ENCODE results near the gene KRT25. TPM values are rescaled to one million over a fixed set of nuclear protein-coding genes. Genes with fewer than 3 reads are reported as not detected.

KRT25 gene
- total and polyA plus RNA-seq, 2 of the 13 experiments (the other 11 are each of a cell fraction or from before 2014, with no cell fraction given): not detected

- BruUV-seq (replicated peaks): no TSS peak
- no peaks in the 10 kb centered on the region for H4K20me1 ChIP-seq (ENCODE audit: insufficient read depth, low read length)
- no peak within 1 kb of the TSS for H3K4me3 ChIP-seq (replicated peaks in 1 of 3; ENCODE audit: insufficient read depth in 1 of 3, low read depth in 2 of 3, low read length in 3 of 3)
- no peak within 1 kb of the TSS for H2AFZ ChIP-seq (ENCODE audit: low read length)
- no peak within 1 kb of the TSS for H3K4me2 ChIP-seq (ENCODE audit: low read depth, low read length)
- H3K4me1 ChIP-seq (ENCODE audit: insufficient read depth, low read length): peaks cover 6% of the 10 kb centered on the region
- no peaks in the 10 kb centered on the region for H3K9me3 ChIP-seq (ENCODE audit: low read length)
- TF ChIP-seq ZFP36L1 (CRISPR knock-in tag; IDR thresholded peaks at IDR 0.05) (no peak), MTA1 (CRISPR knock-in tag; IDR thresholded peaks at IDR 0.05; ENCODE audit: borderline replicate concordance) (no peak), SUZ12 (IDR thresholded peaks at IDR 0.05; ENCODE audit: low read depth, low read length) (no peak), ZNF614 (CRISPR knock-in tag; IDR thresholded peaks at IDR 0.05; ENCODE audit: borderline replicate concordance) (no peak), SOX13 (IDR thresholded peaks at IDR 0.05) (no peak), SOX13 (CRISPR knock-in tag; conservative IDR thresholded peaks at IDR 0.05 in 1 of 2, IDR thresholded peaks at IDR 0.05 in 1 of 2) (no peak), NR0B2 (CRISPR knock-in tag; IDR thresholded peaks at IDR 0.05) (no peak), ZNF879 (CRISPR knock-in tag; IDR thresholded peaks at IDR 0.05) (no peak), SALL1 (CRISPR knock-in tag; IDR thresholded peaks at IDR 0.05) (no peak), MYNN (CRISPR knock-in tag; IDR thresholded peaks at IDR 0.05; ENCODE audit: low read depth) (no peak), THRA (CRISPR knock-in tag; IDR thresholded peaks at IDR 0.05; ENCODE audit: borderline replicate concordance) (no peak), ZNF576 (CRISPR knock-in tag; IDR thresholded peaks at IDR 0.05) (no peak), RNF219 (CRISPR knock-in tag; IDR thresholded peaks at IDR 0.05) (no peak), REXO4 (CRISPR knock-in tag; IDR thresholded peaks at IDR 0.05; ENCODE audit: borderline replicate concordance) (no peak), NFATC3 (CRISPR knock-in tag; IDR thresholded peaks at IDR 0.05) (no peak), ZNF619 (CRISPR knock-in tag; IDR thresholded peaks at IDR 0.05) (no peak), NR2C2 (CRISPR knock-in tag; IDR thresholded peaks at IDR 0.05; ENCODE audit: borderline replicate concordance) (no peak), ZFY (CRISPR knock-in tag; IDR thresholded peaks at IDR 0.05) (no peak)
- H3K36me3 ChIP-seq (replicated peaks in 1 of 2; ENCODE audit: control insufficient read depth in 1 of 2, insufficient read depth in 2 of 2, low read length in 2 of 2): no peaks in the 10 kb centered on the region
- no peak within 1 kb of the TSS for H3K9ac ChIP-seq (ENCODE audit: insufficient read depth, low read depth, low read length)
- in situ Hi-C loops (cut with HindIII; ENCODE audit: extremely low pct_ligation_motif_present, low pct_unique_long_range_greater_than_20kb): loop anchor here (5.0 kb wide), 1 partner anchor 862 kb away; no protein-coding TSS in a partner anchor
- peaks cover 0 to 24% of the 10 kb centered on the region in 2 experiments; a peak in 3 of 5 replicates for H3K27me3 ChIP-seq (ENCODE audit: control insufficient read depth in 1 of 2, insufficient read depth in 2 of 2, low read length in 2 of 2)
- POLR2A ChIA-PET: no interaction called here
- FAIRE-seq (no peak), DNase-seq (ENCODE audit: low spot score) (no peak), ATAC-seq (no peak)
- CTCF ChIA-PET (ENCODE audit: low intra/inter-chr PET ratio, low total read pairs): no interaction called here
- 8% methylated on average over 3 of the region's 3 CpGs for WGBS (ENCODE audit: low lambda C conversion rate)
- H3K27ac ChIP-seq (ENCODE audit: extremely low read length, insufficient read depth, low read length): no peak within 1 kb of the TSS
- intact Hi-C loops (cut with micrococcal nuclease; ENCODE audit: unreplicated experiment): loop anchor here (5.0 kb wide), 1 partner anchor 847 kb away; no protein-coding TSS in a partner anchor
- H3K79me2 ChIP-seq (ENCODE audit: insufficient read depth, low read length): no peaks in the 10 kb centered on the region
Observed at GRCh38 chr17:40799859-40800258, 44.7 kb upstream of the KRT25 start, which contains the start of gene KRT28. Gene KRT28 (minus strand): TSS chr17:40799959. CDS start chr17:40799893, 66 bp downstream.

All from HepG2 (cell line).